OCI-LY7 (cell line): ENCODE measurements around the gene SH3TC1.

ENCODE experiments used
- CTCF ChIP-seq: fragments of 200-600 bp; sonication (generic); conservative IDR thresholded peaks from 2 replicates; pipeline ENCODE4 v1.5.1; 2014; ENCODE audit warnings: mild to moderate bottlenecking, antibody characterized with exemption, low read length, moderate library complexity, mixed read lengths
- EZH2phosphoT487 ChIP-seq: fragments of 200-600 bp; sonication (generic); IDR thresholded peaks from 2 replicates; pipeline ENCODE4 v1.6.1; 2018; ENCODE audit warnings: low read depth, borderline replicate concordance, mild to moderate bottlenecking, mixed run types, antibody characterized with exemption, low read length, moderate library complexity, mixed read lengths

GRCh38 chr4:8205241-8205707, 6.2 kb downstream of the SH3TC1 start:
- no peak for TF ChIP-seq EZH2phosphoT487
- TF ChIP-seq CTCF, result no peak
